ENCODE measurements around the gene LTBR. TPM values are rescaled to one million over a fixed set of nuclear protein-coding genes. Genes with fewer than 3 reads are reported as not detected.

The LTBR gene
- total and polyA plus RNA-seq, 2 experiments from 2014 or later: 42.4 to 79.8 TPM

- no peaks in the 10 kb centered on the region for H3K79me2 ChIP-seq
- no peak overlapping the region for H2AFZ ChIP-seq
- no peaks in the 10 kb centered on the region for H3K36me3 ChIP-seq (replicated peaks; ENCODE audit: insufficient read depth, low read depth)
- no peak overlapping the region for H3K4me2 ChIP-seq
- H3K27ac ChIP-seq: no peak overlapping the region
- TF ChIP-seq EZH2phosphoT487 (IDR thresholded peaks at IDR 0.05; ENCODE audit: low read depth, severe bottlenecking, unreplicated experiment) (no peak), EZH2 (IDR thresholded peaks at IDR 0.05; ENCODE audit: borderline replicate concordance) (no peak)
- TF ChIP-seq, protein P1, sequence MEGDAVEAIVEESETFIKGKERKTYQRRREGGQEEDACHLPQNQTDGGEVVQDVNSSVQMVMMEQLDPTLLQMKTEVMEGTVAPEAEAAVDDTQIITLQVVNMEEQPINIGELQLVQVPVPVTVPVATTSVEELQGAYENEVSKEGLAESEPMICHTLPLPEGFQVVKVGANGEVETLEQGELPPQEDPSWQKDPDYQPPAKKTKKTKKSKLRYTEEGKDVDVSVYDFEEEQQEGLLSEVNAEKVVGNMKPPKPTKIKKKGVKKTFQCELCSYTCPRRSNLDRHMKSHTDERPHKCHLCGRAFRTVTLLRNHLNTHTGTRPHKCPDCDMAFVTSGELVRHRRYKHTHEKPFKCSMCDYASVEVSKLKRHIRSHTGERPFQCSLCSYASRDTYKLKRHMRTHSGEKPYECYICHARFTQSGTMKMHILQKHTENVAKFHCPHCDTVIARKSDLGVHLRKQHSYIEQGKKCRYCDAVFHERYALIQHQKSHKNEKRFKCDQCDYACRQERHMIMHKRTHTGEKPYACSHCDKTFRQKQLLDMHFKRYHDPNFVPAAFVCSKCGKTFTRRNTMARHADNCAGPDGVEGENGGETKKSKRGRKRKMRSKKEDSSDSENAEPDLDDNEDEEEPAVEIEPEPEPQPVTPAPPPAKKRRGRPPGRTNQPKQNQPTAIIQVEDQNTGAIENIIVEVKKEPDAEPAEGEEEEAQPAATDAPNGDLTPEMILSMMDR (IDR thresholded peaks at IDR 0.05; ENCODE audit: poor library complexity): no peak
- DNase-seq (ENCODE audit: low spot score): no peak
- 91% methylated on average over 1 of the region's 1 CpG for WGBS (ENCODE audit: low lambda C conversion rate, missing lambda C conversion rate)
- H3K9me3 ChIP-seq (ENCODE audit: low read depth): no peaks in the 10 kb centered on the region
- no peaks in the 10 kb centered on the region for H3K4me1 ChIP-seq (ENCODE audit: insufficient read depth)
- no peaks in the 10 kb centered on the region for H3K9me2 ChIP-seq (replicated peaks; ENCODE audit: insufficient read depth)
- no peaks in the 10 kb centered on the region for H4K20me1 ChIP-seq (ENCODE audit: insufficient read depth, poor library complexity, severe bottlenecking)
- H3K27me3 ChIP-seq: no peaks in the 10 kb centered on the region
- no peak overlapping the region for H3K4me3 ChIP-seq
These were observed 56.4 kb downstream of the LTBR start for GRCh38 chr12:6440391-6440790.

Small RNA genes lying within 50 kb of the gene (small RNA-seq; reads per million reads assigned to genes)
- not detected for gene RN7SL391P

Other genes with a start within 250 kb of the LTBR start
- 117 and 139 TPM in 2 replicates for gene CD9, start 183.8 kb upstream of the LTBR start, total RNA-seq
- 166 and 188 TPM in 2 replicates for gene CD9, start 183.8 kb upstream of the LTBR start, polyA plus RNA-seq
- gene PLEKHG6, start 73.5 kb upstream of the LTBR start, total RNA-seq: 36.3 and 85.7 TPM in 2 replicates
- gene PLEKHG6, start 73.5 kb upstream of the LTBR start, polyA plus RNA-seq: 43.6 and 52.2 TPM in 2 replicates
- gene TNFRSF1A, start 42.1 kb upstream of the LTBR start, total RNA-seq: 110 and 147 TPM in 2 replicates
- gene TNFRSF1A, start 42.1 kb upstream of the LTBR start, polyA plus RNA-seq: 168 and 188 TPM in 2 replicates
- gene SCNN1A, start 8.6 kb upstream of the LTBR start, total RNA-seq: 21.7 and 28.6 TPM in 2 replicates
- 28.4 and 30.0 TPM in 2 replicates for gene SCNN1A, start 8.6 kb upstream of the LTBR start, polyA plus RNA-seq
- gene CD27, start 60.8 kb downstream of the LTBR start, total RNA-seq: not detected in 2 replicates
- 0.15 and 0.44 TPM in 2 replicates for gene CD27, start 60.8 kb downstream of the LTBR start, polyA plus RNA-seq
- gene TAPBPL, start 67.9 kb downstream of the LTBR start, total RNA-seq: 8.2 and 11.7 TPM in 2 replicates
- gene TAPBPL, start 67.9 kb downstream of the LTBR start, polyA plus RNA-seq: 9.7 and 10.8 TPM in 2 replicates
- 0.88 and 5.0 TPM in 2 replicates for gene VAMP1, start 86.5 kb downstream of the LTBR start, total RNA-seq
- gene VAMP1, start 86.5 kb downstream of the LTBR start, polyA plus RNA-seq: 5.9 and 8.0 TPM in 2 replicates
- gene MRPL51, start 109.1 kb downstream of the LTBR start, total RNA-seq: 57.4 and 81.6 TPM in 2 replicates
- 231 and 267 TPM in 2 replicates for gene MRPL51, start 109.1 kb downstream of the LTBR start, polyA plus RNA-seq
- gene NCAPD2, start 109.9 kb downstream of the LTBR start, total RNA-seq: 26.7 and 31.4 TPM in 2 replicates
- gene NCAPD2, start 109.9 kb downstream of the LTBR start, polyA plus RNA-seq: 13.7 and 17.4 TPM in 2 replicates
- 1,719 and 1,827 TPM in 2 replicates for gene GAPDH, start 150.4 kb downstream of the LTBR start, total RNA-seq
- gene GAPDH, start 150.4 kb downstream of the LTBR start, polyA plus RNA-seq: 2,607 and 2,708 TPM in 2 replicates
- gene IFFO1, start 171.9 kb downstream of the LTBR start, total RNA-seq: 5.4 and 7.5 TPM in 2 replicates
- gene IFFO1, start 171.9 kb downstream of the LTBR start, polyA plus RNA-seq: 11.2 and 15.2 TPM in 2 replicates
- gene NOP2, start 184.1 kb downstream of the LTBR start, total RNA-seq: 36.1 and 40.3 TPM in 2 replicates
- gene NOP2, start 184.1 kb downstream of the LTBR start, polyA plus RNA-seq: 37.8 and 38.1 TPM in 2 replicates
- 181 and 211 TPM in 2 replicates for gene CHD4, start 223.2 kb downstream of the LTBR start, total RNA-seq
- gene CHD4, start 223.2 kb downstream of the LTBR start, polyA plus RNA-seq: 74.1 and 108 TPM in 2 replicates